ENCODE results near the gene GRM8.

Gene GRM8

DNA sequence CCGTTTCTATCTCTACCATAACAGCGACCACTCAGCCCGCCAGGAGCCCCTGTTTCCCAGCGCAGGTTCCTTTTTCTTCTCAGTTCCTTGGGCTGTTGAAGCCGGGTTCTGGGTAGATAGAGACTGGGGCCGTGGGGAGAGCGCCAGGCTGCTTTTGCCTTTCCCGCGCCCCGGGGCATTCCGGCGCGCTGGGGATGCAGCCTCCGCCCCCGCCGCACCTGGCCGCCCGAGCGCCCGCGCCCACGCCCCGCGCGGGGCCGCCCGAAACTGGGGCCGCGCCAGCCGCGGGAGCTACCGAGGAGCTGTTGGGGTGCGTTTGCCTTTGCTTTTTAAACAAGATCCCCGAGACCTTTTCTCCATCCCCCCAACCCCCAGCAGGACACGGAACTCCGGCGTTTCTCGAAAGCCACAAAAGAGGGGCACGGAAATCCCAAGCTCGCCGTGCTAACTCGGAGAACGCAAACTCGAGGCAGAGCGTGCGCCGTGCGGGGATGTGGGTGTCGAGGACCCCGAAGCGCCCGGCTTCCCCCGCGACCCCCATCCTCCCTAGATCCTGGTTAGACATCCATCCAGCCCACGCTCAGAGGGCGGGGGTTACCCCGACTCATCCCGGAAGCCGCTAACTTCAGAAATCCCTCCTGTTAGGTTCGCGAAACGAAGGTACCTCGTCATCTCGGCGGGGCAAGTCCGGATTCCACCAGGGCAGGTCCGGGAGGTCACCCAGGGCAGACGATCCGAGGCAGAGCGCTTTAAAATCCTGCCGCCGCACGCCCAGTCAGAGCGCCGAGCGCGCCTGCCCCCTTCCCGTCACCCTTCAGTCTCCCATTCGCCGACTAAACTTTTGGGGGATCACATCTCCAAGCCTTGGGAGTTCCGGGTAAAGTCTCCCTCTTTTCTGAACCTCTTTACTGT lies 1.0 kb downstream of the GRM8 start:
- H3K27ac ChIP-seq = no peak overlapping the region; the same call in 1 of the 2 replicates
- TF ChIP-seq CTCF (conservative IDR thresholded peaks at IDR 0.05) = no peak

DNA sequence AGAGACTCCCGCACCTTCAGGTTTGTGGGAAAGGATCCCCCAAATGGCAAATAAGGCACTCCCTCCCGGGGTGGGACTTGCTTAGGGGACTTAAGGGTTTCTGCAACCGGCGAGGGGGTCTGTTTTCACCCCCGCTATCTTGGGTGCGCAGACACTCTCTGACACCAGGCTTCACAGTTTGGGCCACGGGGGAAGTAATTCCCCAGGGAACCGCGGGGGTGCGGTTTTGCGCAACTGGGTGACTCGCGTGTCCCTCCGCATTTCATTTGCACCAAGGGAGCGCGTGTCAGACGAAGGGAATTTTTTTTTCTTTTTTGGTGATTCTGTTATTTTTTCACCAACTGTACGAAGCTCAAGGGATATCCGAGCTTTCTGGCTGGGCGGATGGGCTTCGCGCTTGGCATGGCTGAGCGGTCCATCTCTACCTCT lies 1.7 kb downstream of the GRM8 start:
- H3K27ac ChIP-seq = no peak overlapping the region
- 0 out of 2 replicates have a peak, but pooled peaks have one; percentile 5 for TF ChIP-seq CTCF (conservative IDR thresholded peaks at IDR 0.05)

DNA sequence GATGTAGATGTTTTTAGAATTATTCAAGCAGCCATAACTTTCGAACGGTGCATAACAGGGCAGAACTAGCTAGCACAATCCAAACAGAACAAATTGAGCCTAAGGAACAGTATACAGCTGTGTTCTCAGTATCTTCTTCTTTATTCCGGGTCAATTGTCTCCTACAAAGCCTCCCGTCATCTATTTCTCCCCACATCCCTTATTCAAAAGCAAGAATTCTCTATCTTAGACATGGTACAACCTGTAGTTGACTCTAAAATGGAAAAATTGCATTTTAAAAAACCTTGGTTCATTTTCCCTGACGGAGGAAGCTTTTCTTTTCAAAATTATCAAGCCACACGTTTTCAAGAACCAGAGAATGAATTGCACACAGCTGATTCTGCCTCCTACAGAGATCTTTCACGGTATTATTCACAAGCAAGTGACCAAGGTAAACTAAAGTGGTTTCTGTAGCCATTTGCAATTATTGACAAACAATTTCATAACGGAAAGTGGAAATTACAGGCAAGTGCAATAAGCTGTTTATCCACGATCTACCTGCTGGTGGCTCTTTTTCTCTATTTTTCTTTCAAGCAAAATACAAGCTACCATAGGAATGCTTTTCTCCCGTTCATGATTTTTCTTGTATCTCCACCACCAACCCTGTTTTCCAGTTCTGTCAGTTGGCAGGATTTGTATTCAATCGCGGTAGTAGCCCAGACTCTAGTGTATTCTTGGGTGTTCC lies 2.3 kb downstream of the GRM8 start:
- TF ChIP-seq CTCF (conservative IDR thresholded peaks at IDR 0.05) = peak; percentile 39

GRCh38 chr7:127245607-127246006 lies 7.1 kb downstream of the GRM8 start:
- no peak for TF ChIP-seq CTCF (conservative IDR thresholded peaks at IDR 0.05)

More for the DNA sequence above, 2.3 kb downstream of the GRM8 start:
- no peak overlapping the region for H3K27ac ChIP-seq

DNA sequence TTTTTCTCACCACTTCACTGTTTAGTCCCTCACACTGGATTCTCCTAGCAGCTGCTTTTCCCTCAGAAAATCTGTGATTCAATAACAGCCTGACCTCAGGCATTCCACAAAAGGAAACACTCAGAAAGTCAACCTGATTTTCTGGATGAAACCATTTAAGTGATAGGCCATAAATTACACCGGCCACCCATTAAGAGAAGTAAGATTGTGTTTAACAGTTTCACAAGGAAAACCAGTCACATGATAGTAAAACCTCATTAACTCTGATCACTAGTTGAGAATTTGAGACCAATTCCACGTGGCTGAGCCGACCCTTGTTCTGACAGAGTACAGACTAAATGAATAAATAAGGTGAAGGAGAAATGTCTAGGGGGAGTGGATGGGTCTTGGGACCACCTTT lies 7.7 kb downstream of the GRM8 start:
- peak overlapping the region; percentile 54 for H3K27ac ChIP-seq
- no peak for TF ChIP-seq CTCF (conservative IDR thresholded peaks at IDR 0.05)

More at GRCh38 chr7:127245607-127246006, 7.1 kb downstream of the GRM8 start:
- H3K27ac ChIP-seq = peak overlapping the region; percentile 54

GRCh38 chr7:127239814-127240213 lies 12.9 kb downstream of the GRM8 start:
- TF ChIP-seq CTCF (conservative IDR thresholded peaks at IDR 0.05) = no peak
- no peak overlapping the region for H3K27ac ChIP-seq

- no peak overlapping the region for H3K27ac ChIP-seq
- no peak for TF ChIP-seq CTCF (conservative IDR thresholded peaks at IDR 0.05)
Observed at GRCh38 chr7:127233630-127234029, 19.1 kb downstream of the GRM8 start.
